A549 (cell line): Measurements from ENCODE around the gene ALG14. TPM values are rescaled to one million over a fixed set of nuclear protein-coding genes. Genes with fewer than 3 reads are reported as not detected.
A peak's percentile ranks its signal among the peaks of the same experiment; 100 is the strongest.

Source experiments
- ATAC-seq, 2 experiments: fragments of 200-7000 bp in 1 of 2; fragments of >200 bp in 1 of 2; cut with Nextera tagmentation in 1 of 2; cut with Tn5 transposase in 1 of 2; 3 replicates each; pipeline versions ENCODE4 v1.8.0 to v1.9.1; 2018 to 2020; ENCODE audit warnings: mild to moderate bottlenecking in 1 of 2, moderate library complexity in 1 of 2
- CTCF ChIA-PET: fragments of 300-600 bp; sonication (Branson Sonifier 250); formaldehyde crosslinking; extraction: SDS; loops from one replicate; lab custom pipeline; 2021; ENCODE audit warnings: antibody characterized with exemption, inconsistent platforms; lab: Yijun Ruan, JAX
- POLR2A ChIA-PET: fragments of 350-600 bp; formaldehyde crosslinking; extraction: SDS; loops from one replicate; lab custom pipeline; 2021; ENCODE audit warnings: antibody characterized with exemption, inconsistent platforms; lab: Yijun Ruan, JAX
- DNase-seq, 2 experiments: peaks; one replicate each; pipeline versions ENCODE4 v3.0.0 to v3.0.0-alpha.2; 2011 to 2016; ENCODE audit warnings: low read depth in 1 of 2, low spot score in 1 of 2
- FAIRE-seq: peaks from 2 replicates; lab custom pipeline; 2011; peaks lifted over from hg19 to GRCh38; lab: Jason Lieb, UNC
- H3K27ac ChIP-seq, 2 experiments: fragments of >200 bp; sonication (Bioruptor Twin); formaldehyde crosslinking; 3 replicates each; pipeline ENCODE4 v1.5.1; 2016 to 2017
- H3K4me1 ChIP-seq: fragments of >200 bp; sonication (Bioruptor Twin); formaldehyde crosslinking; 3 replicates; pipeline ENCODE4 v1.6.1; 2016
- H3K4me2 ChIP-seq: fragments of >200 bp; sonication (Bioruptor Twin); formaldehyde crosslinking; 3 replicates; pipeline ENCODE4 v1.6.1; 2016
- H3K4me3 ChIP-seq: fragments of >200 bp; sonication (Bioruptor Twin); formaldehyde crosslinking; 3 replicates; pipeline ENCODE4 v1.5.1; 2016
- H3K9me3 ChIP-seq: fragments of >200 bp; sonication (Bioruptor Twin); formaldehyde crosslinking; 3 replicates; pipeline ENCODE4 v1.6.1; 2016
- CBX2 ChIP-seq: fragments of 200-600 bp; sonication (generic); IDR thresholded peaks from 2 replicates; pipeline ENCODE4 v1.6.1; 2016; ENCODE audit warnings: low read depth, mild to moderate bottlenecking, borderline replicate concordance
- CEBPB ChIP-seq, 2 experiments: fragments of >200 bp in 1 of 2; sonication (Bioruptor Twin) in 1 of 2; formaldehyde crosslinking in 1 of 2; IDR thresholded peaks; 2 replicates each; pipeline ENCODE4 v1.6.1; 2012 to 2016
- CHD2 ChIP-seq: fragments of 150-350 bp; IDR thresholded peaks from 2 replicates; pipeline ENCODE4 v1.6.1; 2014; ENCODE audit warnings: low read length; ENCODE audit not compliant: partially characterized antibody
- CTCF ChIP-seq: fragments of >200 bp; sonication (Bioruptor Twin); formaldehyde crosslinking; IDR thresholded peaks from 3 replicates; pipeline ENCODE4 v1.5.1; 2016
- EHF ChIP-seq: fragments of 250-450 bp; sonication (Bioruptor Pico); IDR thresholded peaks from 2 replicates; pipeline ENCODE4 v1.5.0; 2020; ENCODE audit warnings: mild to moderate bottlenecking
- FOSB ChIP-seq: fragments of 250-450 bp; sonication (Bioruptor Pico); IDR thresholded peaks from 2 replicates; pipeline ENCODE4 v1.5.0; 2020; ENCODE audit warnings: mild to moderate bottlenecking, moderate library complexity
- GATA3 ChIP-seq: IDR thresholded peaks from 2 replicates; pipeline ENCODE4 v1.6.1; 2012; ENCODE audit warnings: borderline replicate concordance
- HDAC2 ChIP-seq: fragments of 200-600 bp; sonication (generic); IDR thresholded peaks from 2 replicates; pipeline ENCODE4 v1.6.1; 2016
- HES2 ChIP-seq: fragments of >200 bp; sonication (Bioruptor Twin); formaldehyde crosslinking; IDR thresholded peaks from 2 replicates; pipeline ENCODE4 v1.6.1; 2016
- HOXA7 ChIP-seq: fragments of 250-450 bp; sonication (Bioruptor Pico); IDR thresholded peaks from 2 replicates; pipeline ENCODE4 v1.5.0; 2020; ENCODE audit warnings: mild to moderate bottlenecking, moderate library complexity
- JUNB ChIP-seq: fragments of >200 bp; sonication (Bioruptor Twin); formaldehyde crosslinking; IDR thresholded peaks from 2 replicates; pipeline ENCODE4 v1.6.1; 2016
- KDM5A ChIP-seq: fragments of 200-600 bp; sonication (generic); IDR thresholded peaks from 2 replicates; pipeline ENCODE4 v1.6.1; 2016; ENCODE audit warnings: antibody characterized with exemption, mild to moderate bottlenecking
- MAFK ChIP-seq: fragments of 450-650 bp; IDR thresholded peaks from 2 replicates; pipeline ENCODE4 v1.6.1; 2014; ENCODE audit not compliant: partially characterized antibody
- MYC ChIP-seq: IDR thresholded peaks from 2 replicates; pipeline ENCODE4 v1.6.1; 2012; ENCODE audit warnings: mild to moderate bottlenecking, inconsistent platforms, low read length, improper control_type of control experiment, borderline replicate concordance
- NFE2L2 ChIP-seq: fragments of 150-350 bp; conservative IDR thresholded peaks from 2 replicates; pipeline ENCODE4 v1.6.1; 2014; ENCODE audit warnings: low read length
- NPAS2 ChIP-seq: fragments of 250-450 bp; sonication (Bioruptor Pico); IDR thresholded peaks from 2 replicates; pipeline ENCODE4 v1.8.0; 2022; ENCODE audit warnings: mild to moderate bottlenecking, moderate library complexity, borderline replicate concordance
- RCOR1 ChIP-seq: fragments of 150-350 bp; IDR thresholded peaks from 2 replicates; pipeline ENCODE4 v1.6.1; 2014; ENCODE audit warnings: antibody characterized with exemption, low read length, low read depth
- RFX5 ChIP-seq: fragments of 450-650 bp; IDR thresholded peaks from 2 replicates; pipeline ENCODE4 v1.7.1; 2014; ENCODE audit warnings: antibody characterized with exemption, mild to moderate bottlenecking, moderate library complexity
- ZC3H11A ChIP-seq: fragments of 450-650 bp; IDR thresholded peaks from 2 replicates; pipeline ENCODE4 v1.6.1; 2014; ENCODE audit warnings: antibody characterized with exemption, mild to moderate bottlenecking
- ZFP36 ChIP-seq: fragments of 450-650 bp; IDR thresholded peaks from 2 replicates; pipeline ENCODE4 v1.6.1; 2014; ENCODE audit warnings: borderline replicate concordance; ENCODE audit not compliant: partially characterized antibody
- ZSCAN20 ChIP-seq: fragments of 250-450 bp; sonication (Bioruptor Pico); IDR thresholded peaks from 2 replicates; pipeline ENCODE4 v1.8.0; 2022; ENCODE audit warnings: mild to moderate bottlenecking, moderate library complexity
- WGBS: methylation state at CpG from one replicate; pipeline ENCODE4 v1.1.6; 2017; ENCODE audit errors: missing lambda C conversion rate; 5-methylcytosine and 5-hydroxymethylcytosine counted together
- polyA plus RNA-seq, 4 experiments: library from polyadenylated mRNA; depleted of rRNA in 3 of 4; stranded (reverse); fragments of >200 nt; fragmentation: RNase III in 1 of 4; extraction: RNeasy Plus Mini Kit Qiagen cat#74134 plus additional on column Dnase treatment in 1 of 4; gene quantifications; 2 replicates in 3 of 4; 3 replicates in 1 of 4; pipeline ENCODE4 v1.2.3, GENCODE V29; 2011 to 2017
- TF ChIP-seq, protein P1 (sequence below): fragments of 450-650 bp; IDR thresholded peaks from 2 replicates; pipeline ENCODE4 v1.6.1; 2014; ENCODE audit warnings: antibody characterized with exemption

ALG14 gene
- polyA plus RNA-seq, 2 of the 4 experiments (the other 2 are of a cell fraction): 5.0 to 5.4 TPM

DNA sequence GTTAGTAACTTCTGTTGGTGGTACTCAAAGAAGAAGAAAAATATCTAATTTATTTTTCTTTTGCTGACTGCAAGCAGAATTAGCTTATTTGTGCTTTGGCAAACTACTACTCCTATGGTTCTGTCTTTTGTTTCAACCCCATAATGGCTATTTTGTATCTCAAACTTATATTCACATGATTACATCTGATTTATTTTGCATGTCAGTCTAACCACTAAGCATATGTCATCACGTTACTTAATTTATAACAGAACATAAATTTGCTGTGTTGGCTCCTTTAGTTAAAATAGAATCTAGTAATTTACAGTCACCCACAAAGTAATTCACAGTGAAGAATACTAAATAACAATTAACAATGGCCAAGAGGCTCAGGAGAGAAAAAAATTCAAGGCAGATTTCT, 106.7 kb downstream of the ALG14 start:
- Histone ChIP-seq H3K4me3 (no peak overlapping the region), H3K9me3 (no peaks in the 10 kb centered on the region)
- no peak for DNase-seq
- no peak for TF ChIP-seq GATA3
- TF ChIP-seq FOSB (CRISPR knock-in tag): no peak
- TF ChIP-seq HES2: no peak
- TF ChIP-seq ZFP36: no peak
- TF ChIP-seq, protein P1, sequence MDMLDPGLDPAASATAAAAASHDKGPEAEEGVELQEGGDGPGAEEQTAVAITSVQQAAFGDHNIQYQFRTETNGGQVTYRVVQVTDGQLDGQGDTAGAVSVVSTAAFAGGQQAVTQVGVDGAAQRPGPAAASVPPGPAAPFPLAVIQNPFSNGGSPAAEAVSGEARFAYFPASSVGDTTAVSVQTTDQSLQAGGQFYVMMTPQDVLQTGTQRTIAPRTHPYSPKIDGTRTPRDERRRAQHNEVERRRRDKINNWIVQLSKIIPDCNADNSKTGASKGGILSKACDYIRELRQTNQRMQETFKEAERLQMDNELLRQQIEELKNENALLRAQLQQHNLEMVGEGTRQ: no peak
- no peak for TF ChIP-seq RCOR1
- TF ChIP-seq EHF (CRISPR knock-in tag): no peak
- peak; percentile 14 for TF ChIP-seq MAFK
- TF ChIP-seq, all 56 proteins: peak for 1
- POLR2A ChIA-PET: no interaction called here
- H3K4me2 ChIP-seq: no peak overlapping the region
- FAIRE-seq: no peak
- H3K27ac ChIP-seq: no peak overlapping the region
- ATAC-seq: no peak
- 95% methylated on average over 1 of the region's 1 CpG for WGBS
- CTCF ChIA-PET: interaction anchor here (0.7 to 0.9 kb wide), 2 partner anchors 77 to 102 kb away, joined by 3 to 6 read pairs; no protein-coding TSS in a partner anchor
- peaks cover 15% of the 10 kb centered on the region for H3K4me1 ChIP-seq

DNA sequence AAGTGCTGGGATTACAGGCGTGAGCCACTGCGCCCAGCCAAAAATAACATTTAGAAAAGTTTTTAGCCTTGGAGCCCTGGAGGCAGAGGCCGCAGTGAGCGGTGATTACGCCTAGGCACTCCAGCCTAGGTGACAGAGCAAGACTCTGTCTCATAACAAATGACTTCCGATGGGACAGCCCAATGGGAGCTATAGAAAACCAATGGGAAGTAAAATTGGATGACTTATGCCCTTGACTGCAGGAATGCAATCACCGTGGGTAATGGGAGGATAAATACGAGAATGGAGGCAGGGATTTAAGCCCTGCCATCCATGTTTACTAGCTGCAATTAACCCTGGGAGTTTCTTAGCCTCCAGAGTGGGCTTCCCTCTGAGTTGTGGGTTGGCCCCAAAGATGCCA, 108.9 kb downstream of the ALG14 start:
- DNase-seq (no peak), ATAC-seq (no peak), FAIRE-seq (no peak)
- Histone ChIP-seq H3K9me3 (no peaks in the 10 kb centered on the region), H3K27ac (no peak overlapping the region), H3K4me2 (no peak overlapping the region), H3K4me1 (peaks cover 10% of the 10 kb centered on the region; the same call in 1 of the 3 replicates), H3K4me3 (no peak overlapping the region)
- CTCF ChIA-PET: interaction anchor here (0.6 to 1.5 kb wide), 2 partner anchors 142 to 157 kb away, joined by 3 read pairs; no protein-coding TSS in a partner anchor
- TF ChIP-seq NFE2L2: no peak
- TF ChIP-seq ZC3H11A: no peak
- no peak for TF ChIP-seq CHD2
- no peak for TF ChIP-seq CEBPB (IDR thresholded peaks at IDR 0.05)
- no peak for TF ChIP-seq EHF (CRISPR knock-in tag)
- TF ChIP-seq ZSCAN20: no peak
- no peak for TF ChIP-seq HDAC2
- TF ChIP-seq CBX2: no peak
- no peak for TF ChIP-seq HOXA7 (CRISPR knock-in tag)
- no peak for TF ChIP-seq MYC
- no peak for TF ChIP-seq RFX5
- TF ChIP-seq GATA3: no peak
- no peak for TF ChIP-seq FOSB (CRISPR knock-in tag)
- no peak for TF ChIP-seq JUNB
- 82% methylated on average over 8 of the region's 8 CpGs for WGBS
- POLR2A ChIA-PET: no interaction called here

GRCh38 chr1:94962409-94963265, 110.1 kb downstream of the ALG14 start:
- Histone ChIP-seq H3K9me3 (no peaks in the 10 kb centered on the region), H3K27ac (peak overlapping the region; percentile 61 to 74; a peak in 5 of 6 replicates), H3K4me2 (peak overlapping the region; percentile 74), H3K4me1 (peaks cover 10% of the 10 kb centered on the region; the same call in 1 of the 3 replicates), H3K4me3 (0 out of 3 replicates have a peak overlapping the region, but pooled peaks have one; percentile 8)
- no peak for ATAC-seq
- no peak for DNase-seq
- CTCF ChIA-PET: interaction anchor here (1.5 kb wide), 1 partner anchor 141 kb away, joined by 3 read pairs; no protein-coding TSS in a partner anchor
- TF ChIP-seq NPAS2 (CRISPR knock-in tag): no peak
- TF ChIP-seq KDM5A: no peak
- no peak for TF ChIP-seq ZSCAN20
- no peak for TF ChIP-seq HOXA7 (CRISPR knock-in tag)
- TF ChIP-seq CTCF: no peak
- no peak for FAIRE-seq
- POLR2A ChIA-PET: no interaction called here
- 43% methylated on average over 10 of the region's 10 CpGs for WGBS
